GM12878 (cell line): ENCODE results near the gene USP12.

Experiments
- CTCF ChIP-seq, 3 experiments: IDR thresholded peaks in 2 of 3; conservative IDR thresholded peaks in 1 of 3; 2 replicates each; pipeline ENCODE4 v1.5.1; 2011; ENCODE audit warnings: low read depth in 3 of 3, low read length in 3 of 3, mild to moderate bottlenecking in 3 of 3, control low read depth in 2 of 3, moderate library complexity in 2 of 3, inconsistent platforms in 1 of 3, mixed read lengths in 1 of 3; ENCODE audit not compliant: control insufficient read depth in 2 of 3, insufficient read depth in 1 of 3; ENCODE audit errors: extremely low read depth in 1 of 3
- EP300 ChIP-seq, 2 experiments: fragments of 150-350 bp in 1 of 2; IDR thresholded peaks; 2 replicates each; pipeline ENCODE4 v1.6.1; 2011 to 2012; ENCODE audit warnings: low read depth in 2 of 2, low read length in 2 of 2, borderline replicate concordance in 1 of 2, improper control_type of control experiment in 1 of 2, inconsistent platforms in 1 of 2; ENCODE audit not compliant: control insufficient read depth in 1 of 2
- GABPA ChIP-seq: IDR thresholded peaks from 2 replicates; pipeline ENCODE4 v1.6.1; 2014; ENCODE audit warnings: antibody characterized with exemption, low read depth, mild to moderate bottlenecking, inconsistent platforms
- NFYA ChIP-seq: IDR thresholded peaks from 2 replicates; pipeline ENCODE4 v1.6.1; 2011; ENCODE audit warnings: low read depth, mild to moderate bottlenecking, low read length, improper control_type of control experiment, borderline replicate concordance
- POLR2A ChIP-seq: IDR thresholded peaks from 2 replicates; pipeline ENCODE4 v1.6.1; 2011; ENCODE audit warnings: low read depth, mild to moderate bottlenecking, low read length
- POLR2AphosphoS5 ChIP-seq: IDR thresholded peaks from 2 replicates; pipeline ENCODE4 v1.6.1; 2011; ENCODE audit warnings: mild to moderate bottlenecking, low read length, inconsistent platforms
- YY1 ChIP-seq: IDR thresholded peaks from 2 replicates; pipeline ENCODE4 v1.6.1; 2011; ENCODE audit warnings: low read depth, mild to moderate bottlenecking, low read length

GRCh38 chr13:27140060-27140459, 31.6 kb downstream of the USP12 start:
- TF ChIP-seq GABPA (no peak), NFYA (no peak), CTCF (IDR thresholded peaks at IDR 0.05 in 2 of 3, conservative IDR thresholded peaks at IDR 0.05 in 1 of 3; ENCODE audit: control insufficient read depth in 2 of 3, extremely low read depth in 1 of 3, insufficient read depth in 1 of 3, low read depth in 3 of 3, low read length in 3 of 3) (no peak), POLR2AphosphoS5 (no peak), POLR2A (no peak), YY1 (no peak), EP300 (IDR thresholded peaks at IDR 0.05; ENCODE audit: borderline replicate concordance in 1 of 2, control insufficient read depth in 1 of 2, low read depth in 2 of 2, low read length in 2 of 2) (no peak)
